Ovary (tissue), 9 donors: ENCODE measurements around the gene CMTM2. TPM values are rescaled to one million over a fixed set of nuclear protein-coding genes. Genes with fewer than 3 reads are reported as not detected.

ENCODE experiments used
- DNase-seq, 5 donors: peaks; one replicate each; pipeline ENCODE4 v3.0.0-alpha.2; 2019 to 2020
- H3K27ac ChIP-seq, 2 donors: fragments of 200-600 bp; one replicate each; pipeline versions ENCODE4 v1.5.1 to v1.8.0; 2019 to 2022
- H3K27me3 ChIP-seq: fragments of 200-600 bp; one replicate; pipeline ENCODE4 v1.8.0; 2022
- H3K36me3 ChIP-seq: fragments of 200-600 bp; sonication (generic); one replicate; pipeline ENCODE4 v1.5.1; 2019
- H3K4me1 ChIP-seq: one replicate; pipeline ENCODE4 v1.8.1; 2013; ENCODE audit warnings: mild to moderate bottlenecking, moderate library complexity; ENCODE audit not compliant: insufficient read depth
- H3K4me3 ChIP-seq: fragments of 200-600 bp; sonication (generic); one replicate; pipeline ENCODE4 v1.5.1; 2017
- H3K9me3 ChIP-seq, 2 donors: fragments of 200-600 bp in 1 of 2; sonication (generic) in 1 of 2; one replicate each; pipeline versions ENCODE4 v1.5.1 to v1.8.1; 2013 to 2019; ENCODE audit warnings: mild to moderate bottlenecking in 1 of 2, moderate library complexity in 1 of 2
- CTCF ChIP-seq, 3 donors: fragments of 450-650 bp in 2 of 3; fragments of 200-600 bp in 1 of 3; IDR thresholded peaks; one replicate each; pipeline versions ENCODE4 v1.5.1 to v1.8.0; 2016 to 2022; ENCODE audit warnings: antibody characterized with exemption in 3 of 3, mild to moderate bottlenecking in 1 of 3
- EP300 ChIP-seq: sonication (generic); formaldehyde crosslinking; IDR thresholded peaks from one replicate; pipeline ENCODE4 v1.6.1; 2017; ENCODE audit warnings: antibody characterized with exemption
- POLR2A ChIP-seq: fragments of 450-650 bp; IDR thresholded peaks from one replicate; pipeline ENCODE4 v1.6.1; 2017; ENCODE audit warnings: antibody characterized with exemption, mild to moderate bottlenecking, moderate library complexity
- WGBS, 3 donors: extraction: QIAGEN DNeasy Blood & Tissue Kit in 1 of 3; methylation state at CpG; one replicate each; pipeline versions ENCODE4 v1.1.5 to v1.1.7; 2013 to 2017; 5-methylcytosine and 5-hydroxymethylcytosine counted together
- intact Hi-C, 4 donors: fragments of 100-400 bp; cut with DNase I; formaldehyde crosslinking; loops; one replicate each; pipeline versions ENCODE4 v1.11.0 to v1.15.1; 2022 to 2023
- polyA plus RNA-seq, 2 donors: library from polyadenylated mRNA; stranded (reverse); fragments of 200-250 nt in 1 of 2; fragments of 350-450 nt in 1 of 2; fragmentation: Illumina TruSeq in 1 of 2; extraction: RNeasy Lipid Tissue Mini Kit (QIAGEN cat#74804) in 1 of 2; gene quantifications; one replicate each; pipeline ENCODE4 v1.2.3, GENCODE V29; 2013 to 2014
- total RNA-seq, 7 donors: library from RNA; depleted of rRNA in 2 of 7; stranded (reverse); fragments of >200 nt in 2 of 7; fragmentation: NEBNext Ultra II Directional in 3 of 7; extraction: Animal tissue kit (Norgen Biotek cat#: 25700) in 3 of 7; gene quantifications; one replicate each; pipeline versions ENCODE4 v1.1.0 to v1.2.4, GENCODE V29; 2016 to 2023
- donor health status: DM: no; HTN: no; CAD: no; lungs with moderate emphysema.
- donor health status: DM: no; HTN: no; CAD: no.
- donor health status: Bipolar disorder and iron deficiency.
- donor health status: DM: yes; HTN: yes; CAD: no.
- donor health status: DM: no; HTN: no; CAD: no.
- donor health status: DM: yes; HTN: yes; CAD: no.

Gene CMTM2
- total and polyA plus RNA-seq, 9 donors = 0.21 to 1.8 (median 0.38) TPM; not detected in 6

DNA sequence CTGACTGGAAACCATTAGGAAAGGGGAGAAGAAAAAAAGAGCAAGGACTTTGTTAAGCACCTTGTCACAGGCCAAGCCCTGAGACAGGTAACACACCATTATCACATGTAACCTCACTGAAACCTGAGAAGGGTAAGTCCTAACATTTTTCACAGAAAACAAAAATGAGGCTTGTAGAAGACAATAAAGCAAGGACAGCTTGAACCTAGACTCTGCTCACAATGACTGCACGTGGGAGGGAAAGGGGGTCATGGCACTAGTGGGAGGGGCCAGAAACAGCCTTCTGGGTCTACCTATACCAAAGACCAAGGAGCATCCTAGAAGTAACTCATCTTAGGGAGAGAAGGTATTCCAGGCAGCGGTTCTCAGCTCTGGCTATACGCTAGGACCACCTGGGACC is 36.9 kb upstream of the CMTM2 start:
- no peak overlapping the region for H3K27ac ChIP-seq
- intact Hi-C loops = no loop called here
- no peaks in the 10 kb centered on the region for H3K9me3 ChIP-seq
- WGBS, 3 donors = 73 to 90% (median 84%) methylated on average over 3 of the region's 3 CpGs
- H3K36me3 ChIP-seq = no peaks in the 10 kb centered on the region
- no peak for TF ChIP-seq POLR2A
- TF ChIP-seq EP300 = no peak
- no peak for TF ChIP-seq CTCF (IDR thresholded peaks at IDR 0.05)
- no peaks in the 10 kb centered on the region for H3K4me1 ChIP-seq
- DNase-seq = no peak
- H3K4me3 ChIP-seq = no peak overlapping the region
- H3K27me3 ChIP-seq = no peaks in the 10 kb centered on the region

DNA sequence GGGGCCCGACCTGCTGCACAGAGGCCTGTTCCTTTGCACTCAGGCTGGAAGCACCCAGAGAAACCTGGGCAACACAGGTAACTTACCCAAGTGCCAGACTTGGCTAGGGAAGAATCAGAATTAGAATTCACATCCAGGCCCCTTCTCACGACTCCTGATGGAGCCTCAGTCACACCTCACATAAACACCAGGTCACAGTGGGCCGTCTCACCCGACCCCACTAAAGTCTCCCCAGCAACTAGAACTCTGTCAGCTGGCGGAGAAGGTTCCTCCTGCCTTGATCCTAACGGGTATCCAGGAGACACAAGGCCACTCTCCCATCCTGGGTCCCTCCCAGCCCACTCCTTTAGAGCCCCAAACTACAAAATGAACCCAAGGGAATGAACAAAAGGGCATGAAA is 35.7 kb upstream of the CMTM2 start:
- no peaks in the 10 kb centered on the region for H3K36me3 ChIP-seq
- WGBS, 3 donors = 79 to 81% (median 80%) methylated on average over 6 of the region's 6 CpGs
- no peak for DNase-seq
- no peaks in the 10 kb centered on the region for H3K9me3 ChIP-seq
- intact Hi-C loops = no loop called here
- TF ChIP-seq POLR2A = no peak
- TF ChIP-seq EP300 = no peak
- TF ChIP-seq CTCF (IDR thresholded peaks at IDR 0.05) = no peak
- H3K27me3 ChIP-seq = no peaks in the 10 kb centered on the region
- H3K4me3 ChIP-seq = no peak overlapping the region
- H3K27ac ChIP-seq = no peak overlapping the region
- H3K4me1 ChIP-seq = no peaks in the 10 kb centered on the region

- intact Hi-C loops = no loop called here
- H3K27ac ChIP-seq = no peak overlapping the region
Observed at GRCh38 chr16:66544016-66544757, 35.1 kb upstream of the CMTM2 start.

More at GRCh38 chr16:66544016-66544757, 35.1 kb upstream of the CMTM2 start:
- 79 to 85% (median 82%) methylated on average over 7 of the region's 7 CpGs for WGBS, 3 donors
- Histone ChIP-seq H3K36me3 (no peaks in the 10 kb centered on the region), H3K4me3 (no peak overlapping the region), H3K27me3 (no peaks in the 10 kb centered on the region), H3K9me3 (no peaks in the 10 kb centered on the region), H3K4me1 (peaks cover under 1% of the 10 kb centered on the region)
- DNase-seq = no peak
- TF ChIP-seq CTCF (IDR thresholded peaks at IDR 0.05) = no peak
- TF ChIP-seq EP300 = no peak
